ENCODE measurements around the gene PRRT1.
"Not testable (repeated sequence)": the region's sequence is repeated elsewhere in the genome, so short reads cannot be mapped to it uniquely, and the experiment has no call there.

- not testable (repeated sequence) for TF ChIP-seq POLR2A (IDR thresholded peaks at IDR 0.05; ENCODE audit: low read depth, low read length); POLR2AphosphoS5 (IDR thresholded peaks at IDR 0.05; ENCODE audit: low read depth, low read length); TAF1 (IDR thresholded peaks at IDR 0.05; ENCODE audit: low read depth, low read length); PAX5 (IDR thresholded peaks at IDR 0.05; ENCODE audit: insufficient read depth, low read length, severe bottlenecking)
Observed at GRCh38 chr6:32193096-32193495, 41.4 kb upstream of the PRRT1 start.
